Common myeloid progenitor, CD34-positive (primary cell): ENCODE data around the gene TMEM86B.

Experiments
- CTCF ChIA-PET: fragments of 350-600 bp; sonication (Branson Sonifier 250); formaldehyde crosslinking; loops from one replicate; lab custom pipeline; 2021; ENCODE audit warnings: antibody characterized with exemption; lab: Charles Lee
- POLR2A ChIA-PET: fragments of 350-600 bp; sonication (Branson Sonifier 250); formaldehyde crosslinking; loops from one replicate; lab custom pipeline; 2021; ENCODE audit warnings: antibody characterized with exemption; lab: Charles Lee
- DNase-seq, 3 donors: peaks; one replicate each; pipeline versions ENCODE4 v3.0.0 to v3.0.0-alpha.2; 2013
- H3K27ac ChIP-seq, 2 experiments: 1 replicate in 1 of 2; 2 replicates in 1 of 2; pipeline ENCODE4 v1.7.0; 2013; ENCODE audit warnings: inconsistent platforms in 2 of 2, low read length in 2 of 2, mild to moderate bottlenecking in 2 of 2, low read depth in 1 of 2, moderate library complexity in 1 of 2; ENCODE audit not compliant: severe bottlenecking in 2 of 2, insufficient read depth in 1 of 2, poor library complexity in 1 of 2
- H3K27me3 ChIP-seq, 5 experiments: replicated peaks in 2 of 5; 1 replicate in 3 of 5; 2 replicates in 2 of 5; pipeline versions ENCODE4 v1.6.1 to v1.7.0; 2013; ENCODE audit warnings: low read length in 4 of 5, mild to moderate bottlenecking in 2 of 5, moderate library complexity in 2 of 5, inconsistent platforms in 1 of 5; ENCODE audit not compliant: insufficient read depth in 5 of 5, control insufficient read depth in 4 of 5
- H3K36me3 ChIP-seq, 4 experiments: 1 replicate in 2 of 4; 2 replicates in 2 of 4; pipeline versions ENCODE4 v1.6.1 to v1.7.0; 2013; ENCODE audit warnings: low read length in 3 of 4, control low read depth in 1 of 4, mild to moderate bottlenecking in 1 of 4; ENCODE audit not compliant: control insufficient read depth in 4 of 4, insufficient read depth in 4 of 4
- H3K4me1 ChIP-seq, 4 experiments: 1 replicate in 3 of 4; 2 replicates in 1 of 4; pipeline versions ENCODE4 v1.6.1 to v1.7.1; 2013; ENCODE audit warnings: low read length in 3 of 4, mild to moderate bottlenecking in 3 of 4, control low read depth in 1 of 4, inconsistent platforms in 1 of 4, moderate library complexity in 1 of 4; ENCODE audit not compliant: control insufficient read depth in 4 of 4, insufficient read depth in 4 of 4; ENCODE audit errors: control extremely low read depth in 1 of 4
- H3K4me3 ChIP-seq, 7 experiments: 1 replicate in 4 of 7; 2 replicates in 3 of 7; pipeline versions ENCODE4 v1.5.1 to v1.7.0; 2013; ENCODE audit warnings: mild to moderate bottlenecking in 7 of 7, low read length in 6 of 7, moderate library complexity in 6 of 7, inconsistent platforms in 2 of 7, low read depth in 2 of 7, control low read depth in 1 of 7; ENCODE audit not compliant: insufficient read depth in 4 of 7, control insufficient read depth in 1 of 7; ENCODE audit errors: extremely low read depth in 1 of 7
- H3K9me3 ChIP-seq, 5 experiments: 1 replicate in 4 of 5; 2 replicates in 1 of 5; pipeline versions ENCODE4 v1.6.1 to v1.7.1; 2013; ENCODE audit warnings: low read length in 4 of 5, mild to moderate bottlenecking in 2 of 5, inconsistent platforms in 1 of 5, low read depth in 1 of 5, moderate library complexity in 1 of 5; ENCODE audit not compliant: control insufficient read depth in 4 of 5, insufficient read depth in 2 of 5; ENCODE audit errors: control extremely low read depth in 1 of 5
- WGBS: methylation state at CpG from one replicate; pipeline ENCODE4 v1.1.5; 2013; ENCODE audit not compliant: insufficient coverage; 5-methylcytosine and 5-hydroxymethylcytosine counted together

The TMEM86B gene

DNA sequence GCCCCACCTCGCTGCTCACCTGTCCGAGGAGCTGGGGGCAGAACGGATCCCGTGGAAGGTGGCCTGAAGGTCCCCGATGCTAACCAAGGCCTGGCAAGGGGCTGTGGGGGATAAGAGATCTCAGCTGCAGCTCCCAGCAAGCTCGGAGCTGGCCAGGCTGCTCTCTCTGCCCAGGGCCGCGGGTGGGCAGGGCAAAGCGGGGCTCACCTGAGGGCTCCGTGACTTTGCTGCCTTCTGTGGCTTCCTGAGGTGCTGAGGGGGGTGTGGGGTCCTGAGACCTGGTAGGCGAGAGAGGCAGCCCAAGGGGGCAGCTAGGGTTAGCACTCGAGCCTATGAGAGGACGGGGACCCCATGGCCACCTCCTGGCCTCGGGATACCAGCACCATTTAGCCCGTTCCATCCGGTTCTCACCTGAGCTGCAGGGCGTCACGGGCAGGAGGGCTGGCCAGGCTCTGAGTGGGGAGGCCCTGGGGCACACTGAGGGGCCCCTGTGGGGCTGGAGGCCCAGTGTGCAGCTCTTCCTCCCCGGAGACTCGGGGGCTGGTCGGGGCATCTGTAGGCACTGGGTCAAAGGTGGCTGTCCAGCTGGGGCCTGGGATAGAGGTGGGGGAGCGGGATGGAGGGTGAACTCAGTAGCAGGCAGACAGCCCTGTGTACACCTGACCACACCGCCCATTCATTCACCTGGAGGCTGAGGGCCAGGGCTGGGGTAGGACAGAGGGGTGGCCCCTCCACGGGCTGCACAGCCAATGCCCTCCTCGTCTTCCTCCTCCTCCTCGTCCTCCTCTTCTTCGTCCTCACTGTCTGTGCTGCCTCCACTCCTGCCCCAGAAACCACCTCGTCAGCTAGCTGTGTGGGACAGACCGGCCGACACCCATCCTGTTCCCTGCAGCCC, 3.1 kb upstream of the TMEM86B start:
- WGBS = 97% methylated on average over 28 of the region's 30 CpGs
- CTCF ChIA-PET = interaction anchor here (1.1 kb wide), 1 partner anchor 10 kb away, joined by 4 read pairs; no protein-coding TSS in a partner anchor

DNA sequence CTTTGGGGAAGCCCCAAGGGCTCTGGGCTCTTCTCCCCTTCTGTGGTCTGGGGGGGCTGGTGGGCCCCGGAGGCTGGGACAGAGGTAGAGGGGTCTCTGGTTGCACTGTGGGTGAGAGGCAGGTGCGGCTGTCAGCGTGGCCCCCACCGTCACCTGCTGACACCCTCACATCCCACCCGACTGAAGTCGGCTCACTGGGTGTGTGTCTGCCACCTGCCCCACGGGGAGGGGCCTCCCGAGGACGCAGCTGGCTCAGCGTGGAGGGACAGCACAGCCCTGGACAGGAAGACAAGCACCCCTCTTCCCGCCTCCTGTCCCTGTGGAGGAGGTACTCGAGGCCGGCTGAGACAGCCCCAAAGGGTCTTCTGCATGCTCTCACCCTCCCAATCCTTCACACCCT, 2.2 kb upstream of the TMEM86B start:
- H3K36me3 ChIP-seq = peaks cover 13 to 89% (median 76%) of the 10 kb centered on the region in 4 experiments
- POLR2A ChIA-PET = no interaction called here
- 96% methylated on average over 10 of the region's 13 CpGs for WGBS
- H3K4me3 ChIP-seq = no peak overlapping the region
- H3K27ac ChIP-seq = no peak overlapping the region
- H3K4me1 ChIP-seq = no peaks in the 10 kb centered on the region
- no peaks in the 10 kb centered on the region for H3K27me3 ChIP-seq
- H3K9me3 ChIP-seq = no peaks in the 10 kb centered on the region
- CTCF ChIA-PET = no interaction called here
- no peak for DNase-seq

More for the DNA sequence above, 3.1 kb upstream of the TMEM86B start:
- POLR2A ChIA-PET = interaction anchor here (1.0 kb wide), 1 partner anchor 22 kb away, joined by 3 read pairs; no protein-coding TSS in a partner anchor
- Histone ChIP-seq H3K4me3 (no peak overlapping the region), H3K27me3 (no peaks in the 10 kb centered on the region), H3K36me3 (peaks cover 13 to 89% (median 77%) of the 10 kb centered on the region in 4 experiments), H3K4me1 (no peaks in the 10 kb centered on the region), H3K27ac (no peak overlapping the region), H3K9me3 (no peaks in the 10 kb centered on the region)
- DNase-seq = no peak

DNA sequence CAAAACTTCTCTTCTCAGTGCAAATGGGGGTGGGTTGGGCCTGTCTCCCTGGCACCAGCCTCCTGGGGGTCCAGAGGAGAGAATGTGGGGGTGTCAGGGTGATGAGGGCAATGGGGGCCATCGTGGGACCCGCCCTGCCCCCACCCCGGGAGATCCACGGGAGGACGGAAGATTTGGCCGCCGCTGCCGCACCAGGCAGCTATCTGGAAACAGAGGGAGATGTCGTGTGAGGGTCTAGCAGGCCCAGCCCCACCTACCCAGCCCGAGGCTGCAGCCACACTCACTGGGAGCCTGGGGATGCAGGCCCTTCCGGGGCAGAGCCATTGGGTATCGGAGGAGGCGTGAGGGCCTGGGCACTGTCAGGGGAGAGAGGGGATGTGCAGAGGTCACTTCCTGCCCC, 1.8 kb upstream of the TMEM86B start:
- H3K36me3 ChIP-seq = peaks cover 13 to 92% (median 77%) of the 10 kb centered on the region in 4 experiments
- H3K27ac ChIP-seq = no peak overlapping the region
- no peak for DNase-seq
- H3K4me3 ChIP-seq = no peak overlapping the region
- POLR2A ChIA-PET = no interaction called here
- CTCF ChIA-PET = no interaction called here
- H3K4me1 ChIP-seq = no peaks in the 10 kb centered on the region
- H3K27me3 ChIP-seq = no peaks in the 10 kb centered on the region
- no peaks in the 10 kb centered on the region for H3K9me3 ChIP-seq
- WGBS = 93% methylated on average over 3 of the region's 13 CpGs

DNA sequence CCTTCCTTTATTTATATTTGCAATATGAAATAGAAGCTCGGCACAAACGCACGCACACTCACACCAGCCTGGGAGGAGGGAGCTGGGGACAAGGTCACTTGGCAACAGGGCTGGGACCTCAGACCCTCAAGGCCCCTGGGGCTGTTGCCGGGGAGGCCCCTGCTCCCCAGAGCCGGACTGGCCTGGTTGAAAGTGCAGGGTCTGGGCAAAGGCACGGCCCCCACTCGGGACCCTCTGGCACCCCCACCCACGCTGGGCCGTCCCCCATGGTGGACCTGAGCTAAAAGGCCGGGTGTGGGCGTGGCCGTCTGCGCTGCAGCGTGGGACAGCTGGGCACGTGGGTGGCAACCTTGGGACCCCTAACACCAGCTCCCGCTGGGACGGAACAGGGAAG, 1.2 kb upstream of the TMEM86B start:
- Histone ChIP-seq H3K27me3 (no peaks in the 10 kb centered on the region), H3K9me3 (no peaks in the 10 kb centered on the region), H3K36me3 (peaks cover 11 to 89% (median 72%) of the 10 kb centered on the region in 4 experiments), H3K4me1 (no peaks in the 10 kb centered on the region), H3K27ac (peak overlapping the region in 1 of 2 experiments; percentile 5), H3K4me3 (no peak overlapping the region)
- CTCF ChIA-PET = no interaction called here
- WGBS = 98% methylated on average over 13 of the region's 17 CpGs
- DNase-seq = no peak
- POLR2A ChIA-PET = no interaction called here

DNA sequence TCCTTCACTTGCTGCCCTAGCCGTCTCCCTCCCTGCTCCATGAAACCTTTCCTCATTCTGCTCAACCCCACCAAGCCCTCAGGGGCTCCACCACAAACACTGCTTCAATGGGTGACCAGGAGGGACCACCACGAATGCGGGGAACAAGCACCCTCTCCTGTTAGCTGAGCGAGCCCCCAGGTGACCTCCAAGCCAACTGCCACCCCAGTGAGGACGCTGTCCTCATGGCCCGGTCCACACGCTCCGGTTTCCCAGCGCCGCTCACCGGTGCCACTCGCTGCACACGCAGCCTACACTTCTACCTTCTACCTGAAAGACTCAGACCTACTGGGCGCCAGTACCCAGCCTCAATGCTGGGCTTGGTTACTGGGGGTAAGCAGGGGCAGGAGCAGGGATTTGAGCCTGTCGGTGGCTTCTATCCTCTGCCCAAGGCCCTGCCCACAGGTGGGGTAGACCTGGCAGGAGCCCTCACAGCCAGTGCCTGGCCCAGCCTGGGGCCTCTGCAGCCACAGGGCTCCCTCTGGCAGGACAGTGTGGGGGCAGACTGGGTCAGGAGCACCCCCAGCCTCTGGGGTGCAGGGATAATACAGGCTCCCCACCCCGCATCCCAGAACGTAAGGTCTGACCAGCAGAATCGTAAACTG, 704 bp upstream of the TMEM86B start:
- ChIA-PET POLR2A (no interaction called here), CTCF (no interaction called here)
- WGBS = 97% methylated on average over 16 of the region's 18 CpGs
- peak overlapping the region in 1 of 2 experiments; percentile 5 for H3K27ac ChIP-seq
- no peak overlapping the region for H3K4me3 ChIP-seq
- no peaks in the 10 kb centered on the region for H3K4me1 ChIP-seq
- no peaks in the 10 kb centered on the region for H3K9me3 ChIP-seq
- H3K27me3 ChIP-seq = no peaks in the 10 kb centered on the region
- peaks cover 11 to 87% (median 70%) of the 10 kb centered on the region in 4 experiments for H3K36me3 ChIP-seq
- DNase-seq = no peak

DNA sequence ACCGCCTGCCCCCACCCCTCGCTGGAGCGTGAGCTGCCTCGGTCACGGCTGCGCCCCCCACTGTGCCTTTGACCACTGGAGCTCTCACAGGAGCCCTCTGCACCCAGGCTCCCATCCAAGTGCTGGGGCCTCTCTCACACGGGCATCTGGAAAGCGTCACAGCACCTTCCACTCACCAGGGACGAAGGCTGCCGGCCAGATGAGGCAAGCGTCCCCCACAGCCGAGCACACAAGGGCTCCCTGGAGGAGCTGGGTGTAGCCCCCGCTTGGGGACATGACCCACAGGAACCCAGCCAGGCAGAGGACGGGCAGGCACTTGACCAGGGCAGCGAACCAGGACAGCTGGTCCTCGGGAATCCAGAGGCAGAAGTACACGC, 560 bp downstream of the TMEM86B start:
- Histone ChIP-seq H3K4me1 (no peaks in the 10 kb centered on the region), H3K27ac (no peak overlapping the region), H3K9me3 (no peaks in the 10 kb centered on the region), H3K27me3 (no peaks in the 10 kb centered on the region), H3K4me3 (no peak overlapping the region), H3K36me3 (peaks cover 4 to 92% (median 68%) of the 10 kb centered on the region in 4 experiments)
- ChIA-PET CTCF (no interaction called here), POLR2A (no interaction called here)
- DNase-seq = no peak
- 92% methylated on average over 15 of the region's 17 CpGs for WGBS
